Endothelial cell (in vitro differentiated cells): ENCODE data around the gene DDIAS. TPM values are rescaled to one million over a fixed set of nuclear protein-coding genes. Genes with fewer than 3 reads are reported as not detected.
"Not testable (repeated sequence)": the region's sequence is repeated elsewhere in the genome, so short reads cannot be mapped to it uniquely, and the experiment has no call there.

Experiments used
- DNase-seq: peaks from one replicate; pipeline ENCODE4 v3.0.0; 2021; ENCODE audit warnings: low spot score
- H3K27ac Mint-ChIP-seq: one replicate; pipeline ENCODE4 v1.8.0; 2021; ENCODE audit warnings: mixed read lengths, inconsistent platforms; ENCODE audit not compliant: unreplicated experiment
- H3K27me3 Mint-ChIP-seq: one replicate; pipeline ENCODE4 v1.8.0; 2021; ENCODE audit warnings: mild to moderate bottlenecking, moderate library complexity, mixed read lengths, inconsistent platforms; ENCODE audit not compliant: unreplicated experiment
- H3K36me3 Mint-ChIP-seq: one replicate; pipeline ENCODE4 v1.8.0; 2021; ENCODE audit warnings: mild to moderate bottlenecking, low read depth, mixed read lengths, inconsistent platforms; ENCODE audit not compliant: unreplicated experiment
- H3K4me1 Mint-ChIP-seq: one replicate; pipeline ENCODE4 v1.8.0; 2021; ENCODE audit warnings: mild to moderate bottlenecking, mixed read lengths, inconsistent platforms; ENCODE audit not compliant: unreplicated experiment
- H3K4me3 Mint-ChIP-seq: one replicate; pipeline ENCODE4 v1.8.0; 2021; ENCODE audit warnings: mild to moderate bottlenecking, mixed read lengths, inconsistent platforms; ENCODE audit not compliant: unreplicated experiment
- H3K9me3 Mint-ChIP-seq: one replicate; pipeline ENCODE4 v1.8.0; 2021; ENCODE audit warnings: mixed read lengths, inconsistent platforms; ENCODE audit not compliant: unreplicated experiment
- total RNA-seq: library from RNA; stranded (reverse); fragmentation: NEBNext Ultra II Directional; extraction: Animal tissue kit (Norgen Biotek cat#: 25700); gene quantifications from one replicate; pipeline ENCODE4 v1.2.1, GENCODE V29; 2021; ENCODE audit not compliant: unreplicated experiment
- TF ChIP-seq, protein P1 (sequence below): fragments of 200-600 bp; sonication (generic); IDR thresholded peaks from one replicate; pipeline ENCODE4 v1.5.0; 2021; ENCODE audit warnings: antibody characterized with exemption; ENCODE audit not compliant: unreplicated experiment

Gene DDIAS
- total RNA-seq, 1 donor from 2014 or later, result 11.2 TPM

DNA sequence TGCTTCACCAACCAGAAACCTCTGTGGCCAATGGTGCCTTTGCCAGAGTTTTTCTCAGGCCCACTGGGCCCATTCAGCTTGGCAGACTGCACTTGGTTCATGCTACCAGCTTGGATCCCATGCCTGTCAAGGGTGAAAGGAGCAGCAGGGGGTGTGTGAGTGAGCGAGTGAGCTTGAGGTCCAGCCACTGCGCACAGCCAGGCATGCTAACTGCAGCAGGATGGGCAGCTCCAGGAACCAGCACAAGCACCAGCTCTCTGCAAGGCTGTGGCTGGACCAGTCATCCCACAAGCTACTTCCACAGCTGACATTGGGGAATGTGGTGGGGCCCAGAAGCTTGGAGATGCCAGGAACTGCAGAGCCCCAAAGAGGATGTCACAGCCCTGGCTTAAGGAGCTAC lies 40.8 kb downstream of the DDIAS start:
- TF ChIP-seq, protein P1, sequence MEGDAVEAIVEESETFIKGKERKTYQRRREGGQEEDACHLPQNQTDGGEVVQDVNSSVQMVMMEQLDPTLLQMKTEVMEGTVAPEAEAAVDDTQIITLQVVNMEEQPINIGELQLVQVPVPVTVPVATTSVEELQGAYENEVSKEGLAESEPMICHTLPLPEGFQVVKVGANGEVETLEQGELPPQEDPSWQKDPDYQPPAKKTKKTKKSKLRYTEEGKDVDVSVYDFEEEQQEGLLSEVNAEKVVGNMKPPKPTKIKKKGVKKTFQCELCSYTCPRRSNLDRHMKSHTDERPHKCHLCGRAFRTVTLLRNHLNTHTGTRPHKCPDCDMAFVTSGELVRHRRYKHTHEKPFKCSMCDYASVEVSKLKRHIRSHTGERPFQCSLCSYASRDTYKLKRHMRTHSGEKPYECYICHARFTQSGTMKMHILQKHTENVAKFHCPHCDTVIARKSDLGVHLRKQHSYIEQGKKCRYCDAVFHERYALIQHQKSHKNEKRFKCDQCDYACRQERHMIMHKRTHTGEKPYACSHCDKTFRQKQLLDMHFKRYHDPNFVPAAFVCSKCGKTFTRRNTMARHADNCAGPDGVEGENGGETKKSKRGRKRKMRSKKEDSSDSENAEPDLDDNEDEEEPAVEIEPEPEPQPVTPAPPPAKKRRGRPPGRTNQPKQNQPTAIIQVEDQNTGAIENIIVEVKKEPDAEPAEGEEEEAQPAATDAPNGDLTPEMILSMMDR, result no peak
- no peak overlapping the region for H3K27ac Mint-ChIP-seq
- DNase-seq, result no peak
- H3K4me1 Mint-ChIP-seq, result no peaks in the 10 kb centered on the region
- H3K27me3 Mint-ChIP-seq, result no peaks in the 10 kb centered on the region
- no peak overlapping the region for H3K4me3 Mint-ChIP-seq
- no peaks in the 10 kb centered on the region for H3K36me3 Mint-ChIP-seq
- H3K9me3 Mint-ChIP-seq, result no peaks in the 10 kb centered on the region

DNA sequence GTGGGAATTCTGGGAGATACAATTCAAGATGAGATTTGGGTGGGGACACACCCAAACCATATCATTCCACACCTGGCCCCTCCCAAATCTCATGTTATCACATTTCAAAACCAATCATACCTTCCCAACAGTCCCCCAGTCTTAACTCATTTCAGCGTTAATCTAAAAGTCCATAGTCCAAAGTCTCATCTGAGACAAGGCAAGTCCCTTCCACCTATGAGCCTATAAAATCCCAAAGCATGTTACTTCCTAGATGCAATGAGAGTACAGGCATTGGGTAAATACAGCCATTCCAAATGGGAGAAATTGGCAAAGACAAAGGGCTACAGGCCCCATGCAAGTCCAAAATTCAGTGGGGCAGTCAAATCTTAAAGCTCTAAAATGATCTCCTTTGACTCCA lies 41.9 kb downstream of the DDIAS start:
- not testable (repeated sequence) for H3K27me3 Mint-ChIP-seq, H3K4me1 Mint-ChIP-seq, H3K36me3 Mint-ChIP-seq, H3K27ac Mint-ChIP-seq, H3K9me3 Mint-ChIP-seq, H3K4me3 Mint-ChIP-seq, DNase-seq

DNA sequence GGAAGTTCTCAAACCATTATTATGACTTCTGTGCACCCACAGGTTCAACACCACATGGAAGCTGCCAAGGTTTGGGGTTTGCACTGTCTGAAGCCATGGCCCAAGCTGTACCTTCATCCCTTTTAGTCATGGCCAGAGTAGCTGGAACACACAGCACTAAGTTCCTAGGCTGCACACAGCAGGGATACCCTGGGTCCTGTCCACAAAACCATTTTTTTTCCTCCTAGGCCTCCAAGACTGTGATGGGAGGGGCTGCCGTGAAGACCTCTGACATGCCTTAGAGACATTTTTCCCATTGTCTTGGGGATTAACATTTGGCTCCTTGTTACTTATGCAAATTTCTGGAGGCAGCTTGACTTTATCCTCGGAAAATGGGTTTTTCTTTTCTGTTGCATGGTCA lies 42.7 kb downstream of the DDIAS start:
- TF ChIP-seq, protein P1, result no peak
- no peak overlapping the region for H3K4me3 Mint-ChIP-seq
- H3K4me1 Mint-ChIP-seq, result no peaks in the 10 kb centered on the region
- no peaks in the 10 kb centered on the region for H3K27me3 Mint-ChIP-seq
- H3K9me3 Mint-ChIP-seq, result no peaks in the 10 kb centered on the region
- H3K36me3 Mint-ChIP-seq, result no peaks in the 10 kb centered on the region
- no peak overlapping the region for H3K27ac Mint-ChIP-seq
- no peak for DNase-seq

DNA sequence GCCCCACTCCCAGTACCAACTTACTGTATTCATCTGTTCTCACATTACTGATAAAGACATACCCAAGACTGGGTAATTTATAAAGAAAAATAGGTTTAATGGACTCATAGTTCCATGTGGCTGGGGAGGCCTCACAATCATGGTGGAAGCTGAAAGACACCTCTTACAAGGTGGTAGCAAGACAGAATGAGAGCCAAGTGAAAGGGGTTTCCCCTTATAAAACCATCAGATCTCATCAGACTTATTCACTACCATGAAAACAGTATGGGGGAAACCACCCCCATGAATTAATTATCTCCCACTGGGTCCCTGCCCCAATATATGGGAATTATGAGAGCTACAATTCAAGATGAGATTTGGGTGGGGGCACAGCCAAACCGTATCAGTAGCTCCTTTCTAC lies 43.5 kb downstream of the DDIAS start:
- H3K4me3 Mint-ChIP-seq, H3K36me3 Mint-ChIP-seq, H3K9me3 Mint-ChIP-seq, H3K27me3 Mint-ChIP-seq, H3K4me1 Mint-ChIP-seq, DNase-seq, H3K27ac Mint-ChIP-seq: not testable (repeated sequence)

DNA sequence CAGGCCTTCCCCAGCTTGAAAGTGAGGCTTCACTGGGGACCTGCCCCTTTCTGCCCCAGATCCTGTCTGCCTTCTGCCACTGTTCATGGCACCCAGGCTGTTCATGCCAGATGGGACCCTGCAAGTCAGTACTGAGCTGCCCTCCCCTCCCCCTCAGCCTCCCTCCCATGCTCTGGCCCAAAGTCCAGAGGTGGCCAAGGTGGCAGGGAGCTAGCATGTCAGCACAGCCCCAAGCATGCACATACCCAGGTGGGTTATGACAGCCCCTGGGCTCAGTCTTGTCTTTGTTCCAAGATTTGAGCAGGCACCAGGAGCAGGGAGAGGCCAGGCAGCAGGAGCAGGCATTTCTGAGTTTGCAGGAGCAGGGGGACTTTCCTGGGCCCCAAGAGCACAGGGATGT lies 44.1 kb downstream of the DDIAS start:
- H3K36me3 Mint-ChIP-seq, result no peaks in the 10 kb centered on the region

DNA sequence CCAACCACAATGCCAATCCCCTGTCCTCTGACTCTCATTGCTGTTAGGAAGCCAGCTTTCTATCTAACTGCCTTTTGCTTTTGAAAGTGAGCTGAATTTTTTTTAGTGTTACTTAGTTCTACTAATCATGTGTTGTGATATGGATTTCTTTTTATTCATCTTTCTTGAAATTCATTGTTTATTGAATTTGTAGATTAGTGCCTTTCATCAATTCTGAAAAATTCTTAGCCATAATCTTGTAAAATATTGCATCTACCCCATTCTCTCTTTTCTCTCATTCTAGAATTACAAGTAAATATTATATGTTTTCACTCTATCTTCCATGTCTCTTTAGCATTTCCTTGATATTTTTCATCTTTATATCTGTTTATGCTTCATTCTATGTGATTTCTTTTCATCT lies 47.8 kb downstream of the DDIAS start:
- no peak for DNase-seq
- Mint-ChIP-seq H3K27me3 (no peaks in the 10 kb centered on the region), H3K36me3 (no peaks in the 10 kb centered on the region), H3K27ac (no peak overlapping the region), H3K4me1 (no peaks in the 10 kb centered on the region), H3K9me3 (no peaks in the 10 kb centered on the region), H3K4me3 (no peak overlapping the region)
- TF ChIP-seq, protein P1, result no peak

More for the DNA sequence above, 44.1 kb downstream of the DDIAS start:
- no peaks in the 10 kb centered on the region for H3K27me3 Mint-ChIP-seq
- TF ChIP-seq, protein P1, result no peak
- no peaks in the 10 kb centered on the region for H3K9me3 Mint-ChIP-seq
- DNase-seq, result no peak
- no peaks in the 10 kb centered on the region for H3K4me1 Mint-ChIP-seq
- no peak overlapping the region for H3K4me3 Mint-ChIP-seq
- no peak overlapping the region for H3K27ac Mint-ChIP-seq

DNA sequence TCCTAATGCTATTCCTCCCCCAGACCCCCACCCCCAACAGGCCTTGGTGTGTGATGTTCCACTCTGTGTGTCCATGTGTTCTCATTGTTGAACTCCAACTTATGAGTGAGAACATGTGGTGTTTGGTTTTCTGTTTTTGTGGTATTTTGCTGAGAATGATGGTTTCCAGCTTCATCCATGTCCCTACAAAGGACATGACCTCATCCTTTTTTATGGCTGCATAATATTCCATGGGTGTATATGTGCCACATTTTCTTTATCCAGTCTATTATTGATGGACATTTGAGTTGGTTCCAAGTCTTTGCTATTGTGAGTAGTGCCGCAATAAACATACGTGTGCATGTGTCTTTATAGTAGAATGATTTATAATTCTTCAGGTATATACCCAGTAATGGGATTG lies 49.0 kb downstream of the DDIAS start:
- H3K9me3 Mint-ChIP-seq, H3K4me3 Mint-ChIP-seq, H3K27ac Mint-ChIP-seq, H3K36me3 Mint-ChIP-seq, H3K27me3 Mint-ChIP-seq, H3K4me1 Mint-ChIP-seq, DNase-seq: not testable (repeated sequence)

DNA sequence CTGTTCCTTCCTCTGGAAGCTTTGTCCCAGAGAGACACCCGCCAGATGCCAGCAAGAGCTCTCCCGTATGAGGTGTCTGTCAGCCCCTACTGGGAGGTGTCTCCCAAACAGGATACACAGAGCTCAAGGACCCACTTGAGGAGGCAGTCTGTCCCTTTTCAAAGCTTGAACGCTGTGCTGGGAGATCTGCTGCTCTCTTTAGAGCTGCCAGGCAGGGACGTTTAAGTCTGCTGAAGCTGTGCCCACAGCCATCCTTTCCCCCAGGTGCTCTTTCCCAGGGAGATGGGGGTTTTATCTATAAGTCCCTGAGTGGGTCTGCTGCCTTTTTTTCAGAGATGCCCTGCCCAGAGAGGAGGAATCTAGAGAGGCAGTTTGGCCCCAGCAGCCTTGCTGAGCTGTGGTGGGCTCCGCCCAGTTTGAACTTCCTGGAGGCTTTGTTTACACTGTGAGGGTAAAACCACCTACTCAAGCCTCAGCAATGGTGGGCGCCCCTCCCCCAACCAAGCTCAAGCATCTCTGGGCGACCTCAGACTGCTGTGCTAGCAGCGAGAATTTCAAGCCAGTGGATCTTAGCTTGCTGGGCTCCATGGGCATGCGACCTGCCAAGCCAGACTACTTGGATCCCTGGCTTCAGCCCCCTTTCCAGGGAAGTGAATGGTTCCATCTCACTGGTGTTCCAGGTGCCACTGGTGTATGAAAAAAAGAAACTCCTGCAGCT lies 54.4 kb downstream of the DDIAS start:
- not testable (repeated sequence) for H3K4me3 Mint-ChIP-seq, DNase-seq, H3K9me3 Mint-ChIP-seq, H3K36me3 Mint-ChIP-seq, H3K27me3 Mint-ChIP-seq, H3K4me1 Mint-ChIP-seq, H3K27ac Mint-ChIP-seq
